Measurements from ENCODE around the gene KLHL29. TPM values are rescaled to one million over a fixed set of nuclear protein-coding genes. Genes with fewer than 3 reads are reported as not detected.

Gene KLHL29
- polyA plus RNA-seq, 1 donor from 2014 or later, result 42.4 TPM

- no peaks in the 10 kb centered on the region for H3K27me3 ChIP-seq (ENCODE audit: insufficient read depth, low read depth, low read length)
- no peak overlapping the region for H3K9ac ChIP-seq (ENCODE audit: low read length)
- H3K79me2 ChIP-seq (replicated peaks; ENCODE audit: insufficient read depth, low read length), result no peaks in the 10 kb centered on the region
- H3K4me3 ChIP-seq (ENCODE audit: low read length), result no peak overlapping the region
- H3K9me2 ChIP-seq (ENCODE audit: insufficient read depth, low read length), result no peaks in the 10 kb centered on the region
- no peak overlapping the region for H3K27ac ChIP-seq (ENCODE audit: low read length)
- H3K9me3 ChIP-seq (ENCODE audit: low read length), result no peaks in the 10 kb centered on the region
- no peak overlapping the region for H2AFZ ChIP-seq (ENCODE audit: low read depth, low read length)
- no peak for TF ChIP-seq SMC3 (conservative IDR thresholded peaks at IDR 0.05; ENCODE audit: poor library complexity)
- no peak for TF ChIP-seq RAD21 (conservative IDR thresholded peaks at IDR 0.05)
- no peak for TF ChIP-seq TAF1 (IDR thresholded peaks at IDR 0.05; ENCODE audit: low read depth)
- no peak for TF ChIP-seq CTCF (IDR thresholded peaks at IDR 0.05; ENCODE audit: poor library complexity, severe bottlenecking)
- TF ChIP-seq MXI1 (conservative IDR thresholded peaks at IDR 0.05; ENCODE audit: poor library complexity, severe bottlenecking), result no peak
- TF ChIP-seq EZH2 (IDR thresholded peaks at IDR 0.05; ENCODE audit: borderline replicate concordance, insufficient read depth, low read length, poor library complexity, severe bottlenecking), result no peak
- TF ChIP-seq EP300 (conservative IDR thresholded peaks at IDR 0.05; ENCODE audit: poor library complexity, severe bottlenecking), result no peak
- no peak for TF ChIP-seq REST (IDR thresholded peaks at IDR 0.05; ENCODE audit: borderline replicate concordance)
- no peak for TF ChIP-seq POLR2AphosphoS5 (IDR thresholded peaks at IDR 0.05)
- no peak overlapping the region for H3K4me2 ChIP-seq (ENCODE audit: low read length)
- no peaks in the 10 kb centered on the region for H3K36me3 ChIP-seq (ENCODE audit: insufficient read depth, low read length)
- H4K20me1 ChIP-seq (ENCODE audit: insufficient read depth), result peaks cover 6% of the 10 kb centered on the region
- H3F3A ChIP-seq (ENCODE audit: insufficient read depth, low read length, poor library complexity, severe bottlenecking), result no peaks in the 10 kb centered on the region
Observed at GRCh38 chr2:23588106-23588505, 203.1 kb downstream of the KLHL29 start.

GRCh38 chr2:23588508-23589201 lies 203.7 kb downstream of the KLHL29 start:
- Histone ChIP-seq H3K79me2 (replicated peaks; ENCODE audit: insufficient read depth, low read length) (no peaks in the 10 kb centered on the region), H2AFZ (ENCODE audit: low read depth, low read length) (no peak overlapping the region), H3K27ac (ENCODE audit: low read length) (no peak overlapping the region), H3K9me2 (ENCODE audit: insufficient read depth, low read length) (no peaks in the 10 kb centered on the region), H3K4me2 (ENCODE audit: low read length) (no peak overlapping the region), H4K20me1 (ENCODE audit: insufficient read depth) (peaks cover 6% of the 10 kb centered on the region), H3K9ac (ENCODE audit: low read length) (no peak overlapping the region), H3K9me3 (ENCODE audit: low read length) (no peaks in the 10 kb centered on the region), H3K36me3 (ENCODE audit: insufficient read depth, low read length) (no peaks in the 10 kb centered on the region), H3F3A (ENCODE audit: insufficient read depth, low read length, poor library complexity, severe bottlenecking) (no peaks in the 10 kb centered on the region), H3K4me3 (ENCODE audit: low read length) (no peak overlapping the region), H3K27me3 (ENCODE audit: insufficient read depth, low read depth, low read length) (no peaks in the 10 kb centered on the region)
- TF ChIP-seq EZH2 (IDR thresholded peaks at IDR 0.05; ENCODE audit: borderline replicate concordance, insufficient read depth, low read length, poor library complexity, severe bottlenecking), result no peak
- TF ChIP-seq TAF1 (IDR thresholded peaks at IDR 0.05; ENCODE audit: low read depth), result no peak
- no peak for TF ChIP-seq REST (IDR thresholded peaks at IDR 0.05; ENCODE audit: borderline replicate concordance)
- no peak for TF ChIP-seq RAD21 (conservative IDR thresholded peaks at IDR 0.05)
